Kidney (tissue), 14 donors: Measurements from ENCODE around the gene SMC3. TPM values are rescaled to one million over a fixed set of nuclear protein-coding genes. Genes with fewer than 3 reads are reported as not detected.

Experiments used
- DNase-seq, 5 donors: peaks; one replicate each; pipeline ENCODE4 v3.0.0-alpha.2; 2013 to 2020
- FAIRE-seq: peaks from 2 replicates; lab custom pipeline; 2012; peaks lifted over from hg19 to GRCh38; lab: Jason Lieb, UNC
- H3K27ac ChIP-seq, 2 donors: one replicate each; pipeline ENCODE4 v1.7.0; 2013; ENCODE audit warnings: low read depth in 2 of 2, low read length in 2 of 2, inconsistent platforms in 1 of 2
- H3K27me3 ChIP-seq: one replicate; pipeline ENCODE4 v1.7.1; 2013; ENCODE audit warnings: low read length, inconsistent platforms; ENCODE audit not compliant: control insufficient read depth, insufficient read depth
- H3K36me3 ChIP-seq, 3 donors: one replicate each; pipeline versions ENCODE4 v1.7.0 to v1.7.1; 2013; ENCODE audit warnings: low read length in 3 of 3, control low read depth in 1 of 3, inconsistent platforms in 1 of 3; ENCODE audit not compliant: insufficient read depth in 3 of 3, control insufficient read depth in 2 of 3
- H3K4me1 ChIP-seq, 3 donors: one replicate each; pipeline versions ENCODE4 v1.7.0 to v1.7.1; 2013; ENCODE audit warnings: low read length in 3 of 3, inconsistent platforms in 1 of 3, low read depth in 1 of 3; ENCODE audit not compliant: control insufficient read depth in 2 of 3, insufficient read depth in 2 of 3
- H3K4me3 ChIP-seq, 3 donors: one replicate each; pipeline versions ENCODE4 v1.7.0 to v1.8.1; 2013; ENCODE audit warnings: low read length in 3 of 3, control low read depth in 1 of 3, inconsistent platforms in 1 of 3
- H3K9ac ChIP-seq, 3 donors: one replicate each; pipeline versions ENCODE4 v1.7.0 to v1.7.1; 2013; ENCODE audit warnings: low read length in 3 of 3, control low read depth in 1 of 3, inconsistent platforms in 1 of 3
- H3K9me3 ChIP-seq, 3 donors: one replicate each; pipeline versions ENCODE4 v1.7.0 to v1.7.1; 2013; ENCODE audit warnings: low read length in 3 of 3, control low read depth in 1 of 3, inconsistent platforms in 1 of 3; ENCODE audit not compliant: control insufficient read depth in 2 of 3, insufficient read depth in 1 of 3
- intact Hi-C: fragments of 100-400 bp; cut with DNase I; formaldehyde crosslinking; loops from one replicate; pipeline ENCODE4 v1.11.1; 2022
- polyA plus RNA-seq: library from polyadenylated mRNA; stranded (reverse); fragments of 350-450 nt; fragmentation: Illumina TruSeq; extraction: RNeasy Lipid Tissue Mini Kit (QIAGEN cat#74804); gene quantifications from one replicate; pipeline ENCODE4 v1.2.3, GENCODE V29; 2014; ENCODE audit warnings: low read depth, low replicate concordance; ENCODE audit not compliant: insufficient read depth
- total RNA-seq: library from RNA; stranded (reverse); fragmentation: NEBNext Ultra II Directional; extraction: Animal tissue kit (Norgen Biotek cat#: 25700); gene quantifications from one replicate; pipeline ENCODE4 v1.2.1, GENCODE V29; 2021
- TF ChIP-seq, protein P1 (sequence below): IDR thresholded peaks from 3 replicates; pipeline ENCODE4 v1.5.1; 2012; ENCODE audit warnings: mild to moderate bottlenecking, moderate library complexity, borderline replicate concordance; ENCODE audit not compliant: insufficient read depth; ENCODE audit errors: extremely low read depth
- donor health status: control.
- donor health status: control.
- donor health status: control.
- donor health status: control.
- donor health status: control.
- donor health status: DM: yes; HTN: yes; CAD: no.
- donor health status: Normal renal cell carcinoma (clear cell type).

Gene SMC3
- total and polyA plus RNA-seq, 2 donors from 2014 or later: 13.9 to 29.6 TPM

DNA sequence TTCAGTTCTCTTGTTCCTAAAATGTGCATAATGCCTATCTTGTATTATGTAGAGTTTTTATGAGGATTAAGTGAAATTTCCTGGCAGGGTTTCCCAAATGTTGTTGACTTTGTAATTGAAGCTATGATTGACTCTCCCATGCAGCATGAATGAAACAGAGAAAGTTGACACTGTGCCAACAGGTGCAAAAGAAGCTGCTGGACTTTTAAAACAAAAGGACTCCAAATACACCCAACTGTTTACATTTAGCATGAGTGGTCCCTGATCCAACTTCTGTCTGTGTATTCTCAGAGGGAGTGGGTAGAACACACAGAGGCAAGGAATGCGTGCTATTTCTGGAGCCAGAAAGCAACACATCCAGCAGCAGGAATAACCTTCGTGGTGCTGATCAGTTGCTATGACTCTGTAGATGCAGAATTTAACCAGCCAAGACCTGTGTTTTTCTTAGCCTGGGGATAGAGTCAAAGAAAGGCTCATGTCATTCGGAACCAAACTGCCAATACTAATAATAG, 62.2 kb downstream of the SMC3 start:
- FAIRE-seq: no peak

GRCh38 chr10:110631934-110632333, 64.4 kb downstream of the SMC3 start:
- FAIRE-seq (no peak), DNase-seq (no peak)
- no peak overlapping the region for H3K27ac ChIP-seq
- H3K36me3 ChIP-seq: no peaks in the 10 kb centered on the region
- peaks cover 0 to 2% (median 0%) of the 10 kb centered on the region in 3 donors for H3K4me1 ChIP-seq
- H3K9me3 ChIP-seq: no peaks in the 10 kb centered on the region
- H3K9ac ChIP-seq: no peak overlapping the region
- H3K27me3 ChIP-seq: no peaks in the 10 kb centered on the region
- TF ChIP-seq, protein P1, sequence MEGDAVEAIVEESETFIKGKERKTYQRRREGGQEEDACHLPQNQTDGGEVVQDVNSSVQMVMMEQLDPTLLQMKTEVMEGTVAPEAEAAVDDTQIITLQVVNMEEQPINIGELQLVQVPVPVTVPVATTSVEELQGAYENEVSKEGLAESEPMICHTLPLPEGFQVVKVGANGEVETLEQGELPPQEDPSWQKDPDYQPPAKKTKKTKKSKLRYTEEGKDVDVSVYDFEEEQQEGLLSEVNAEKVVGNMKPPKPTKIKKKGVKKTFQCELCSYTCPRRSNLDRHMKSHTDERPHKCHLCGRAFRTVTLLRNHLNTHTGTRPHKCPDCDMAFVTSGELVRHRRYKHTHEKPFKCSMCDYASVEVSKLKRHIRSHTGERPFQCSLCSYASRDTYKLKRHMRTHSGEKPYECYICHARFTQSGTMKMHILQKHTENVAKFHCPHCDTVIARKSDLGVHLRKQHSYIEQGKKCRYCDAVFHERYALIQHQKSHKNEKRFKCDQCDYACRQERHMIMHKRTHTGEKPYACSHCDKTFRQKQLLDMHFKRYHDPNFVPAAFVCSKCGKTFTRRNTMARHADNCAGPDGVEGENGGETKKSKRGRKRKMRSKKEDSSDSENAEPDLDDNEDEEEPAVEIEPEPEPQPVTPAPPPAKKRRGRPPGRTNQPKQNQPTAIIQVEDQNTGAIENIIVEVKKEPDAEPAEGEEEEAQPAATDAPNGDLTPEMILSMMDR: no peak
- no peak overlapping the region for H3K4me3 ChIP-seq
- intact Hi-C loops: no loop called here

More for the DNA sequence above, 62.2 kb downstream of the SMC3 start:
- Histone ChIP-seq H3K4me1 (peaks cover 0 to 2% (median 0%) of the 10 kb centered on the region in 3 donors), H3K27ac (no peak overlapping the region), H3K9ac (no peak overlapping the region), H3K9me3 (no peaks in the 10 kb centered on the region), H3K27me3 (no peaks in the 10 kb centered on the region), H3K4me3 (no peak overlapping the region), H3K36me3 (no peaks in the 10 kb centered on the region)
- DNase-seq: peak in 3 of 5 donors; percentile 32 to 74 (median 71)
- TF ChIP-seq, protein P1: no peak
- intact Hi-C loops: no loop called here

GRCh38 chr10:110632591-110633215, 65.2 kb downstream of the SMC3 start:
- DNase-seq (peak in 1 of 5 donors; percentile 15), FAIRE-seq (no peak)
- Histone ChIP-seq H3K9ac (no peak overlapping the region), H3K36me3 (no peaks in the 10 kb centered on the region), H3K9me3 (no peaks in the 10 kb centered on the region), H3K27ac (no peak overlapping the region), H3K4me3 (no peak overlapping the region), H3K4me1 (peaks cover 0 to 2% (median 0%) of the 10 kb centered on the region in 3 donors), H3K27me3 (no peaks in the 10 kb centered on the region)
- TF ChIP-seq, protein P1: no peak
- intact Hi-C loops: no loop called here
